ENCODE data around the gene TMEM132D.

DNA sequence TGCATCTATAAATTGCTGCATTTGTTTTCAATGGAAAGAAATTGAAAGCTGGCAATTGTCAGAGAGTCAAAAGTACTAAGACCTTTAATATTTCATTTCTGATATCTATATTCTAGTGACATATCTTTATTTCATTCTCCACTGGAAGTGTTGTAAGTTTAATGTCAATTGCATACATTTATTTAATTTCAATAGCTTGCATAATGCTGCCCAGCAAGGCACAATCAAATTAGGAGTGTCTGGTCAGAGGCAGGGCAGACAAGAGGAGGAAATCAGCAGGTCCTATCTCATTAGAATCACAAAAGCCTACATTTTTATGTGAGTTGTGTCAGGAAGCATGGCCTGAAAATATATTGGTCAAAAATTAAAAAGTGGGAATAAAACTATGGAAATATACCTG, 112.9 kb downstream of the TMEM132D start:
- TF ChIP-seq POLR2AphosphoS5 (IDR thresholded peaks at IDR 0.05; ENCODE audit: insufficient read depth in 1 of 2, low read depth in 1 of 2) (no peak), POLR2A (IDR thresholded peaks at IDR 0.05) (no peak)

Measured in vagina (tissue), 2 donors.